Measurements from ENCODE around the gene CHPT1.

CHPT1 gene

GRCh38 chr12:101703487-101703886 lies 6.0 kb downstream of the CHPT1 start:
- no peak for TF ChIP-seq CTCF (IDR thresholded peaks at IDR 0.05; ENCODE audit: insufficient read depth, low read depth, low read length, missing control alignments)
- no peak overlapping the region for H3K4me3 ChIP-seq (ENCODE audit: low read length)
- DNase-seq (ENCODE audit: low read depth) = no peak

- TF ChIP-seq CTCF (IDR thresholded peaks at IDR 0.05; ENCODE audit: insufficient read depth, low read depth, low read length, missing control alignments) = no peak
- H3K4me3 ChIP-seq (ENCODE audit: low read length) = no peak overlapping the region
- no peak for DNase-seq (ENCODE audit: low read depth)
These were observed 9.0 kb downstream of the CHPT1 start for GRCh38 chr12:101706403-101706802.

- DNase-seq (ENCODE audit: low read depth) = no peak
- TF ChIP-seq CTCF (IDR thresholded peaks at IDR 0.05; ENCODE audit: insufficient read depth, low read depth, low read length, missing control alignments) = no peak
- no peak overlapping the region for H3K4me3 ChIP-seq (ENCODE audit: low read length)
These were observed 9.8 kb downstream of the CHPT1 start for GRCh38 chr12:101707131-101707782.

GRCh38 chr12:101710288-101710687 lies 12.8 kb downstream of the CHPT1 start:
- DNase-seq (ENCODE audit: low read depth) = no peak
- H3K4me3 ChIP-seq (ENCODE audit: low read length) = no peak overlapping the region
- TF ChIP-seq CTCF (IDR thresholded peaks at IDR 0.05; ENCODE audit: insufficient read depth, low read depth, low read length, missing control alignments) = no peak

- no peak overlapping the region for H3K4me3 ChIP-seq (ENCODE audit: low read length)
- TF ChIP-seq CTCF (IDR thresholded peaks at IDR 0.05; ENCODE audit: insufficient read depth, low read depth, low read length, missing control alignments) = no peak
- DNase-seq (ENCODE audit: low read depth) = no peak
These were observed 15.7 kb downstream of the CHPT1 start for GRCh38 chr12:101713059-101713682.

GRCh38 chr12:101713930-101714329 lies 16.5 kb downstream of the CHPT1 start:
- no peak for DNase-seq (ENCODE audit: low read depth)
- no peak for TF ChIP-seq CTCF (IDR thresholded peaks at IDR 0.05; ENCODE audit: insufficient read depth, low read depth, low read length, missing control alignments)
- no peak overlapping the region for H3K4me3 ChIP-seq (ENCODE audit: low read length)
